Right cardiac atrium (tissue), 5 donors: ENCODE results near the gene CFAP92. TPM values are rescaled to one million over a fixed set of nuclear protein-coding genes. Genes with fewer than 3 reads are reported as not detected.

Experiments used
- ATAC-seq, 2 donors: fragments of 200-7000 bp; cut with Tn5 transposase; one replicate each; pipeline versions ENCODE4 v1.8.0 to v1.9.1; 2020; ENCODE audit warnings: moderate library complexity in 2 of 2, mild to moderate bottlenecking in 1 of 2
- DNase-seq, 3 donors: peaks; one replicate each; pipeline ENCODE4 v3.0.0-alpha.2; 2020
- H3K27ac ChIP-seq: one replicate; pipeline ENCODE4 v1.5.1; 2013; ENCODE audit warnings: mild to moderate bottlenecking, low read length, control low read depth, moderate library complexity
- H3K27me3 ChIP-seq: one replicate; pipeline ENCODE4 v1.6.1; 2013; ENCODE audit not compliant: control insufficient read depth, insufficient read depth
- H3K4me1 ChIP-seq: one replicate; pipeline ENCODE4 v1.6.1; 2013; ENCODE audit warnings: low read length; ENCODE audit not compliant: control insufficient read depth, insufficient read depth
- H3K4me3 ChIP-seq: one replicate; pipeline ENCODE4 v1.5.1; 2013; ENCODE audit warnings: low read length, control low read depth
- H3K9me3 ChIP-seq: one replicate; pipeline ENCODE4 v1.6.1; 2013; ENCODE audit warnings: low read length; ENCODE audit not compliant: control insufficient read depth
- WGBS: extraction: QIAGEN DNeasy Blood & Tissue Kit; methylation state at CpG from one replicate; pipeline ENCODE4 v1.1.7; 2013; 5-methylcytosine and 5-hydroxymethylcytosine counted together
- intact Hi-C, 4 donors: fragments of 100-400 bp; cut with DNase I; formaldehyde crosslinking; loops; one replicate each; pipeline versions ENCODE4 v1.11.0 to v1.14.0; 2022 to 2023
- polyA plus RNA-seq: library from polyadenylated mRNA; stranded (reverse); fragments of 200-250 nt; gene quantifications from one replicate; pipeline ENCODE4 v1.2.3, GENCODE V29; 2013
- total RNA-seq, 4 donors: library from RNA; stranded (reverse); fragmentation: NEBNext Ultra II Directional; extraction: Animal tissue kit (Norgen Biotek cat#: 25700); gene quantifications; one replicate each; pipeline ENCODE4 v1.2.1, GENCODE V29; 2021
- donor health status: healthy with polysubstance abuse.
- donor health status: DM: no; HTN: yes; CAD: no.
- donor health status: DM: no; HTN: no; CAD: no.
- donor health status: DM: no; HTN: yes; CAD: no; lungs with severe emphysema.
- donor health status: DM: yes; HTN: yes; CAD: no.

Gene CFAP92
- total and polyA plus RNA-seq, 5 donors = 0.06 to 1.0 (median 0.63) TPM

- intact Hi-C loops = no loop called here
- 87% methylated on average over 12 of the region's 12 CpGs for WGBS
- no peak for ATAC-seq
These were observed 39.9 kb upstream of the CFAP92 start for GRCh38 chr3:129033633-129034321.

GRCh38 chr3:129033151-129033550 is 39.3 kb upstream of the CFAP92 start:
- DNase-seq (no peak), ATAC-seq (no peak)
- 86% methylated on average over 7 of the region's 7 CpGs for WGBS
- no peak overlapping the region for H3K4me3 ChIP-seq
- no peaks in the 10 kb centered on the region for H3K27me3 ChIP-seq
- H3K27ac ChIP-seq = no peak overlapping the region
- intact Hi-C loops = no loop called here
- H3K4me1 ChIP-seq = no peaks in the 10 kb centered on the region
- H3K9me3 ChIP-seq = no peaks in the 10 kb centered on the region

More at GRCh38 chr3:129033633-129034321, 39.9 kb upstream of the CFAP92 start:
- Histone ChIP-seq H3K4me3 (no peak overlapping the region), H3K9me3 (no peaks in the 10 kb centered on the region), H3K27ac (no peak overlapping the region), H3K4me1 (no peaks in the 10 kb centered on the region), H3K27me3 (no peaks in the 10 kb centered on the region)
- no peak for DNase-seq

GRCh38 chr3:129032716-129033115 is 38.8 kb upstream of the CFAP92 start:
- DNase-seq (peak in 1 of 3 donors; percentile 34), ATAC-seq (no peak)
- H3K27me3 ChIP-seq = no peaks in the 10 kb centered on the region
- no peak overlapping the region for H3K4me3 ChIP-seq
- H3K9me3 ChIP-seq = no peaks in the 10 kb centered on the region
- intact Hi-C loops = no loop called here
- WGBS = 75% methylated on average over 14 of the region's 14 CpGs
- no peaks in the 10 kb centered on the region for H3K4me1 ChIP-seq
- H3K27ac ChIP-seq = no peak overlapping the region

GRCh38 chr3:129031476-129032215 is 37.8 kb upstream of the CFAP92 start:
- no peaks in the 10 kb centered on the region for H3K9me3 ChIP-seq
- H3K4me1 ChIP-seq = no peaks in the 10 kb centered on the region

GRCh38 chr3:129030611-129031010 is 36.7 kb upstream of the CFAP92 start:
- intact Hi-C loops = no loop called here
- Histone ChIP-seq H3K9me3 (no peaks in the 10 kb centered on the region), H3K4me1 (peaks cover 2% of the 10 kb centered on the region), H3K27me3 (no peaks in the 10 kb centered on the region), H3K27ac (no peak overlapping the region), H3K4me3 (no peak overlapping the region)
- 91% methylated on average over 4 of the region's 4 CpGs for WGBS
- ATAC-seq = no peak
- DNase-seq = no peak

More at GRCh38 chr3:129031476-129032215, 37.8 kb upstream of the CFAP92 start:
- H3K27me3 ChIP-seq = no peaks in the 10 kb centered on the region
- peak in 1 of 3 donors; percentile 7 for DNase-seq
- no peak overlapping the region for H3K4me3 ChIP-seq
- WGBS = 86% methylated on average over 10 of the region's 10 CpGs
- H3K27ac ChIP-seq = no peak overlapping the region
- ATAC-seq = no peak
- intact Hi-C loops = no loop called here

- H3K27me3 ChIP-seq = no peaks in the 10 kb centered on the region
- H3K4me1 ChIP-seq = peaks cover 2% of the 10 kb centered on the region
- intact Hi-C loops = no loop called here
- DNase-seq (no peak), ATAC-seq (no peak)
- H3K27ac ChIP-seq = no peak overlapping the region
- 92% methylated on average over 13 of the region's 13 CpGs for WGBS
- no peak overlapping the region for H3K4me3 ChIP-seq
- H3K9me3 ChIP-seq = no peaks in the 10 kb centered on the region
These were observed 35.0 kb upstream of the CFAP92 start for GRCh38 chr3:129028866-129029265.

GRCh38 chr3:129027544-129027880 is 33.6 kb upstream of the CFAP92 start:
- no peaks in the 10 kb centered on the region for H3K9me3 ChIP-seq
- H3K27me3 ChIP-seq = no peaks in the 10 kb centered on the region
- H3K27ac ChIP-seq = no peak overlapping the region
- H3K4me3 ChIP-seq = peak overlapping the region; percentile 45
- intact Hi-C loops = no loop called here
- no peak for DNase-seq
- no peak for ATAC-seq
- 80% methylated on average over 15 of the region's 15 CpGs for WGBS
- H3K4me1 ChIP-seq = peaks cover 2% of the 10 kb centered on the region

- Histone ChIP-seq H3K4me1 (peaks cover 2% of the 10 kb centered on the region), H3K27ac (peak overlapping the region; percentile 14), H3K4me3 (peak overlapping the region; percentile 45), H3K27me3 (no peaks in the 10 kb centered on the region), H3K9me3 (no peaks in the 10 kb centered on the region)
- peak; percentile 93 to 97 (median 96) for DNase-seq
- peak; percentile 97 to 98 for ATAC-seq
- intact Hi-C loops = no loop called here
- WGBS = 4% methylated on average over 54 of the region's 54 CpGs
These were observed 33.1 kb upstream of the CFAP92 start for GRCh38 chr3:129026728-129027543.

GRCh38 chr3:129025691-129026435 is 32.0 kb upstream of the CFAP92 start:
- intact Hi-C loops = no loop called here
- Histone ChIP-seq H3K27ac (no peak overlapping the region), H3K4me1 (peaks cover 2% of the 10 kb centered on the region), H3K9me3 (no peaks in the 10 kb centered on the region), H3K27me3 (no peaks in the 10 kb centered on the region), H3K4me3 (no peak overlapping the region)
- peak in 2 of 3 donors; percentile 32 to 71 for DNase-seq
- peak in 1 of 2 donors; percentile 9 for ATAC-seq
- 35% methylated on average over 8 of the region's 8 CpGs for WGBS

- H3K27ac ChIP-seq = no peak overlapping the region
- ATAC-seq = no peak
These were observed 31.2 kb upstream of the CFAP92 start for GRCh38 chr3:129025108-129025507.

More at GRCh38 chr3:129025108-129025507, 31.2 kb upstream of the CFAP92 start:
- WGBS = 77% methylated on average over 15 of the region's 15 CpGs
- Histone ChIP-seq H3K4me1 (peaks cover 2% of the 10 kb centered on the region), H3K9me3 (no peaks in the 10 kb centered on the region), H3K27me3 (no peaks in the 10 kb centered on the region), H3K4me3 (no peak overlapping the region)
- DNase-seq = peak in 2 of 3 donors; percentile 5 to 47
- intact Hi-C loops = no loop called here
